ENCODE results near the gene ADAMTSL4.

The ADAMTSL4 gene

DNA sequence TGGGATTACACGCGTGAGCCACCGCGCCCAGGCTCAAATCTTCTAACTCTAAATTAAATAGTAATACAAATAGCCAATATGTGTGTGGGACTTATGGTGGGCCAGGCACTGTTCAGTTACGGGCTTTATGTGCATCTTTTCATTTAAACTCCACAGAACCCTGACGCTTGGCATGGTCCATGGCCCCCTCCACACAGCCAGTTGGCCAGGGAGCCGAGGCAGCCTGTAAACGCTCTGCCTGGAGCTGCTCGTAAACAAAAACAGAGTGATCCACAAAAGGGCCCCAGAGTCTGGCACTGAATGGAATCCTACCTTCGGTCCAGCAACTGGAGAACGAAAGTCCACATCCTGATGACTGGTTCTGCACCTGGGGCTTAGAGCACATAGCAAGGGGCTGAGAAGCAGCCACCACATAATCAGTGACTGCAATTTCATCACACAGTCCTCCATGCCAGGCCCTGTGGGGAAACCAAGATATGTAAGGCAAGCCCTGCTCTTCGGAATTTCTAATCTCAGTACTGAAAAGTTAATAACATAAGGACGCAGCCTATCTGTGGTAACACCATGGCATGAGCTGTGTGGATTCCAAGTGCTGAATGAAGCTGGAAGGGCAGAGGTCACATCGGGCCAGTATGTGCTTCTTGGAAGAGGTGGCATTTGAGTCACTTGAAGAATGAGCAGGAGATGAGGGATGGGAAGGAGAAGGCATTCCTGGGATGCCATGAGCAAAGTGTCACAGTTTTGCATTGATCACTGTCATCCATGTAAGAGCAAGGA, 13.5 kb upstream of the ADAMTSL4 start:
- FAIRE-seq = no peak

DNA sequence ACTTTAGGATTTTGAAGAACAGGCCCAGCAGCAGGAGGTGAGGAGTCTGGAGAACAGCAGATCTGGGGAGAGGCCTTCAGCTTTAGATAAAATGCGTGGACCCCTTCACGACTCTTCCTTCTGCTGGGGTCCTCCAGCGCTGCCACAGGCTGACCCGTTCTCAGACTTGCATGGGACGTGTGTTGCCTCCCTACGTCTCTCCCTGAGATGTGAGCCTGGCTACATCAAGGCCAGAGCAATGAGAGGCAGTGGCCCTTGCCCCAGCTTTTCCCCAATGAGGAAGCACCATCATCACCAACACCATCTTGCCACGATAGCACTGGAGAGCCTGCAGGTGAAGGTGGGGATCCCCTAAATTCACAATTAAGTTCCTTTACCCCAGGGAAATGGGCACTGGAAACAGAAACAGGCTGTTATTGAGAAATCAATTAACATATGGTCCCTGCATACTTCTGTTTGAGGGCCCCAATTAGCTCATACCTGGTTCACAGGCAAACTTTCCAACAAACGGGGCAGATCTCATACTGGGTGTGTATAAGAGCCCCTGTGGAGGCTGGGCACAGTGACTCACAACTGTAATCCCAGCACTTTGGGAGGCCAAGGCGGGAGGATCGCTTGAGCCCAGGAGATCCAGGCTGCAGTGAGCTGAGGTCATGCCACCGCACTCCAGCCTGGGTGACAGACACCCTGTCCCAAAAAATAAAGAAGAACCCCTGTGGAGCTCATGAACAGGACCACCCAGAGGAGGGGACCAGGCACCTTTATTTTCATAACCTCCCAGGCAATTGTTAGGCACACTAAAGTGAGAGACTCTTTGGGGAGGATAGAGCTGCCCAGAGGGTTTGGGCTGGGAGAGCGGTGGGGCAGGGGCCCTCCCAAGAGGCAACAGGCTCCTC, 12.1 kb upstream of the ADAMTSL4 start:
- FAIRE-seq = no peak

DNA sequence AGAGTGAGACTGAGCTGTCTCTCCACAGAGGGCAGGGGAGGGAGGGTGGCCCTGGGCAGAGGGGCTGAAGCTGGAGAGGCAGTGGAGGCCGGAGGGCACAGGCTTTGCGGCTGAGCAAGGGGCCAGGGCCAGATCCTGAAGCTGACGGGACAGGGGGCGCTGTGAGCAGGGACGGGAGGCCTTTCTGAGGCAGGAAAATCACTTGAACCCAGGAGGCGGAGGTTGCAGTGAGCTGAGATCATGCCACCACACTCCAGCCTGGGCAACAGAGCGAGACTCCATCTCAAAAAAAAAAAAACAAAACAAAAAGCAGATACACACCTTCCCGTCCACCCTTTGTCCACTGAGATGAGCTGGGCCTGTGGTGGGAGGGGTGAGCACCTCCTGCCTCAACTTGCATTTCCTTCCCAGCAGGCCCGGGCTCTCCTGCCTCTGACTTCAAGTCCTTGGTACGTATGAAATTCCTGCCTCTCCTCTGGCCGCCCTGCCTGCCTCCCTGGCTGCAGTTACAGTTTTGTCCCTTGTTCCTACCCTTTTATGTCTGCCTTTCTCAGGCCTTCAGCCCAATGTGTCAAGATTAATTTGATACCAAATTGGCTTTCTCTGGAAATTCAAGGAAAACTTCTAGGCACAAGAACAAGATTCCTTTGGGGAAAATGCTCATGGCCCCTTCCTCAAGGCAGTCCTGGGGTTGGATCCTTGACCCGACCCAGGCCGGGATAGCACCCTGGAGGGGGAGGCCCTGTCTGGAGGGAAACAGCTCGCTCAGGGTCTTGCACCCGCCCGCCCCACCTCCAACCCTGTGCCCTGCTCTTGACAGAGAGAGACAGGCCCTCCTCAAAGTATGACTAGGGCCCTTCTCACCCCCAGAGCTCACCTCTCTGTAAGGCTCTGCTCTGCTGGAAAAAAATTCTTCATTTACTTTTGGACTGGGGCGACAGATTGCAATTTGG, 11.2 kb upstream of the ADAMTSL4 start:
- FAIRE-seq = no peak

GRCh38 chr1:150543500-150544143, 5.6 kb upstream of the ADAMTSL4 start:
- FAIRE-seq = no peak

GRCh38 chr1:150544204-150544603, 5.0 kb upstream of the ADAMTSL4 start:
- no peak for FAIRE-seq

GRCh38 chr1:150545486-150546032, 3.6 kb upstream of the ADAMTSL4 start:
- FAIRE-seq = no peak

- FAIRE-seq = no peak
Measured at GRCh38 chr1:150546294-150546937, 2.8 kb upstream of the ADAMTSL4 start.

DNA sequence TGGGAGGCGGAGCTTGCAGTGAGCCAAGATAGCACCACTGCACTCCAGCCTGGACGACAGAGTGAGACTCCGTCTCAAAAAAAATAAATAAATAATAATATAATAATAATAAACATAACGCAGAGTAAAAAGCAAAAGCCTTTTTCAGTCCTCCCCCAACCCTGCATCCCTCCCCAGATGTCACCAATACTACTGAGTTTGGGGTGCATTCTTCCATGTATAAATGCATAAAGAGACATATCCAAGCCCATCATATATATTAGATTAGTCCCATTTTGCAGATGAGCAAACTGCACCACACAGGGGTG, 930 bp upstream of the ADAMTSL4 start:
- FAIRE-seq = no peak

DNA sequence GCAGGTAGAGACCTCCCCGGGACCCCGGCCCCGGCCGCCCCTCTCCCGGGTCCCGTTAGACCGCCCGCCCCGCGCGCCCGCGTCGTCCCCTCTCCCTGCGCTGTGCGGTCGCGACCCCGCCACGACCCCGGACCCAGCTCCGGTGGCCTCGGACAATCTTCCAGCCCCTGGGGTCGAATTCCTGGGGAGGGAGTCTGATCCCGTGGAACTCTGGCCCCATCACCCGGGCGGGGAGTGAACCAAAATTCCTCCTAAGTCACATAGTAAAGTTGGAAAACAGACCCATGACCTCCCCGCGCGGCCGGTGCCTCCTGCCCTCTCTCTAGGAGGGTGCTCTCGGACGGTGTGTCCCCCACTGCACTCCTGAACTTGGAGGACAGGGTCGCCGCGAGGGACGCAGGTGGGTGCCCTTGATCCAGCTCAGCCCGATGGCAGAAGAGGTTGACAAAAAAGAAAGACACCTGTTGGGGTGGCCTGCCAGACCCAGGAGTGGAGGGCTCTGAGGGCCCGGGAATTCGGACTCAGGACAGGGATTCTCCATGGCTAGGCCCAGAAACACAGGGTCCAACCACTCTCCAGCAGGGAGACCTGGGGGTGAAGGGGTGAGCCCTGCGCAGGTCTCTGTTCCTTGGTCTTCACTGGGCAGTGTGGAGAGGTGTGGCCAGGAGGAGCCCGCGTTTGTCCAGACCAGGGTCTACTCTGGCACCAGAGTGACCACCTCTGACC, 451 bp downstream of the ADAMTSL4 start:
- no peak for FAIRE-seq

DNA sequence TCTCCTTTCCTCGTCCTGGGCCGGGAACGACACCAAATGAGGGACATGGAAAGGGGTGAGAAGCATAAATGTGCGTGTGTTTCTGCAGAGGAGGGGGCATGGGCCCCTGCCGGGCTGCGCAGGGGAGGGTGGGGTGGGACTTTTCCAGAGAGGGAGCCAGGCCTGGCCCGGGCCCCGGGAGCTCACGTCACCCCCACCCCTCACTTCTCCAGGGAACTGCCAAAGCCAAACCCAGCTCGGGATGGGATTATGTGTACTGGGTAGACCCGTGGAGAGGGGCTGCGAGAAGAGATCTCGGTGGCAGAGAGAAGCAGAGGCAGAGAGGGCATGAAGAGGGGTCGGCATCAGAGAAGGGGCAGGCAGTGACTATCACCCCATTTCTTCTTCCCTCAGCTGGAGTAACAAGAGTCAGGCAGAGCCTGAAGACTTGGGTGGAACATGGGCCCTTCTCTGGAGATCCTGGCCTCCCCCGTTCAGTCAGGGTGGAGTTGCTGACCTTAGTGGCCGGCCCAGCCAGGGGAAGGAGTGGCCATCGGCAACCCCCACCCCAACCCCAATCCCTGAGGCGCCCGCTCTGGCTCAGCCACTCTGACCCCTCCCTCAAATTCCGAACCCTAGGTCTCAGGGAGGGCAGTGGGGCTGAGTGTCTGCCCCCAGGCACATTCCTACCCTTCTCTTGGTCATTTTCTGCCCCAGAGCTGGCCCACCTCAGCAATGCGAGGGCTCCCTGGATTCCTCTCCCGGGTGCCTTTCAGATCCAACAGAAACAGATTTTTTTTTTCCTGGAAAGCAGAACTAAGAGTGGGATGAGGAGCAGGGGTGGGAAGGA, 1.2 kb downstream of the ADAMTSL4 start:
- no peak for FAIRE-seq

DNA sequence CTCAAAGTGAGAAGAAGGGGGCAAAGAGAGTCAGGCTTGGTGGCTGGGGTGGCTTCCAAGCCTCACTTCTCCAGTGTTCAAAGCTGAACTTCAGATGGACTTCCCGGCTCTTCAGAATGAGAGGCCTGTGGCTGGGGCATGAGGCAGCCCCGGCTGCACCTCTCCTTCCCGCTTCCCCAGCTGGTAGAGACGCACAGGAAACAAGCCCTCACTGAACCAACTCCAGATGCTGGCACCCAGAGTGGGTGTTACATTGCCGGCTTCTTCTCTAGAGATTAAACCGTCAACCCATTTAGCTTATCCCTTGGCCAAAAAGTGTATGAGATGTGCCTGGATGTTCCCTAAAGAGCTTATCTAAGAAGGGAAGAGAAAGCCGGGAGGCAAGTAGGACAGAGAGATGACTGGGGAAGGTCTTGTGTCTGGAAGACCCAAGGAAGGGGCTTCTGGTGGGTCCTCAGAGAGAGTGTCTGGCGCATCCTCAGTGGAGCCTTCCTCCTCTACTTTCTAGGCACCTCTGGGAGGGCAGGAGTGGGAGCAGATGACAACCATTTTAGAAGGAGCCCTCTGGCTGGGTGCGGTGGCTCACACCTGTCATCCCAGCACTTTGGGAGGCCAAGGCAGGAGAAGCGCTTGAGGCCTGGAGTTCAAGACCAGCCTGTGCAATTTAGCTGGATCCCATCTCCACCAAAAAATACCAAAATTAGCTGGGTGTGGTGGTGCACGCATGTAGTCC, 2.0 kb downstream of the ADAMTSL4 start:
- FAIRE-seq = no peak

- FAIRE-seq = no peak
Measured at GRCh38 chr1:150551784-150552127, 2.5 kb downstream of the ADAMTSL4 start.

GRCh38 chr1:150552128-150552910, 3.1 kb downstream of the ADAMTSL4 start:
- FAIRE-seq = no peak

GRCh38 chr1:150552911-150553289, 3.7 kb downstream of the ADAMTSL4 start:
- no peak for FAIRE-seq

DNA sequence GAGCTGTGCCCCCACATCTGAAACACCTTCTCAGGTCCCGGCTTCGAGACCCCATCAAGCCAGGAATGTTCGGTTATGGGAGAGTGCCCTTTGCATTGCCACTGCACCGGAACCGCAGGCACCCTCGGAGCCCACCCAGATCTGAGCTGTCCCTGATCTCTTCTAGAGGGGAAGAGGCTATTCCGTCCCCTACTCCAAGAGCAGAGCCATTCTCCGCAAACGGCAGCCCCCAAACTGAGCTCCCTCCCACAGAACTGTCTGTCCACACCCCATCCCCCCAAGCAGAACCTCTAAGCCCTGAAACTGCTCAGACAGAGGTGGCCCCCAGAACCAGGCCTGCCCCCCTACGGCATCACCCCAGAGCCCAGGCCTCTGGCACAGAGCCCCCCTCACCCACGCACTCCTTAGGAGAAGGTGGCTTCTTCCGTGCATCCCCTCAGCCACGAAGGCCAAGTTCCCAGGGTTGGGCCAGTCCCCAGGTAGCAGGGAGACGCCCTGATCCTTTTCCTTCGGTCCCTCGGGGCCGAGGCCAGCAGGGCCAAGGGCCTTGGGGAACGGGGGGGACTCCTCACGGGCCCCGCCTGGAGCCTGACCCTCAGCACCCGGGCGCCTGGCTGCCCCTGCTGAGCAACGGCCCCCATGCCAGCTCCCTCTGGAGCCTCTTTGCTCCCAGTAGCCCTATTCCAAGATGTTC, 4.3 kb downstream of the ADAMTSL4 start:
- no peak for FAIRE-seq

- no peak for FAIRE-seq
Measured at GRCh38 chr1:150554086-150554452, 4.9 kb downstream of the ADAMTSL4 start.

DNA sequence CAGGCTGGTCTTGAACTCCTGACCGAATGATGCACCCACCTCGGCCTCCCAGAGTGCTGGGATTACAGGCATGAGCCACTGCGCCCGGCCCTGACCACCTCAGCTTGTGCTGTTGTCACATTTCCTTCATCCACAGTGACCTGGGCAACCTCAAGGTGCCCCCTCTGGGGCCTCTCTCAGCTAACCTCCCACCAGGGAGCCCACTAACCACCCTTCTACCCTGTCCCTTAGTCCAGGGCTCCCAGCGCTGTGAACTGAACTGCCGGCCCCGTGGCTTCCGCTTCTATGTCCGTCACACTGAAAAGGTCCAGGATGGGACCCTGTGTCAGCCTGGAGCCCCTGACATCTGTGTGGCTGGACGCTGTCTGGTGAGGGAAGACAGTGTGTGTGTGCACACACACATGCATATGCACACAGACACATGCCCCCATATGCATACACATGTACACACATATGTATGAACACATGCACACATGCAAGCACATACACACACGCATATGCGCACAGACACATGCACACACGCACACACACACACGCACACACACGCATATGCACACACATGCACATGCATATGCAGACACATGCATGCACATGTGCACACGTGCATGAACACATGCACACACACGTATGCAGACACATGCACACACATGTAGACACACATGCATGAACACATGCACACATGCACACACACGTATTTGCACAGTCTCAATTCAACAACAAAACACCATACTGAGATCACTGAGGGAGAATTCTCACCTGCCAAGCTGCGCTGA, 6.2 kb downstream of the ADAMTSL4 start:
- FAIRE-seq = no peak

Data from TTC549 (cell line).